HG03039 (cell line): Measurements from ENCODE around the gene SLF2.
A peak's percentile ranks its signal among the peaks of the same experiment; 100 is the strongest.

ENCODE experiments used
- ATAC-seq: cut with Tn5 transposase; IDR thresholded peaks from one replicate; pipeline ENCODE4 v1.9.1; 2021; ENCODE audit warnings: mild to moderate bottlenecking, moderate library complexity; ENCODE audit not compliant: unreplicated experiment

The SLF2 gene

DNA sequence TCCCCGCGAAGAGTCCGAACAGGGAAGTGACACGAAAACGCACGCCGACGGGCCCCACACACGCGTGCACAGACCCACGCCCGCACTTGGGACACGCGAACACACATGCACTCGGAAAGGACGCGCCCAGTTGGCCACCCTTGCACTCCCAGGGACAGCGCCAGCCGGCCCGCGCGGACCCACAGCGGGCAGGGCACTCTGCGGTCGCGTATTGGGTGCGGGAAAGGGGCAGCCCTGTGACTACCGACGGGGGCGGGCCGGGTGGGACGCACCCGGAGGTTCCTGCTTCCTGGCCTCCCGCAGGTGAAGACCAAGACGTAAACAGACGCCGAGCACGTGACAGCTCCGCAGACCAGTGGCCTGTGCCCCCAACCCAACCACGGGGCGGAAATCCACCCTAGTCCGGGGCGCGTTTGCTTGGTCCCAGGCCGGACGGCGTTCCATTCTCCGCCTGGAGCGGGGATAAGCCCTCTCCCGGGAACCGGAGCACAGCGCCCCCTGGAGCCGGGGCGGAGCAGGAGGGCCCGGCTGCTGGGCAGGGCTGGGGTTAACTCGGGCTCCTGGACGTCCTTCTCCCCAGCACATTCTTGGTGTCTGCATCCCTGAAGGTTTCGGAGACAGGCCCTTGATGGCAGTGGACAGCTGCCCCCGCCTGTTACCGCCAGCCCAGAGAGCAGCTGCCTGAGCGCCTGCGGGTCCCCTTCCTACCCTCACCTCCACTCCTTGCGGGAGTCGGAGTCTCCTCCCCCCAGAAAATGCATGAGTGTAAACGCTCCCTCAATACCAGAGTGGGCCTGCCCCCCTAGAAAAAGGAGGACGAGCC, 84.8 kb downstream of the SLF2 start:
- ATAC-seq: peak; percentile 37

DNA sequence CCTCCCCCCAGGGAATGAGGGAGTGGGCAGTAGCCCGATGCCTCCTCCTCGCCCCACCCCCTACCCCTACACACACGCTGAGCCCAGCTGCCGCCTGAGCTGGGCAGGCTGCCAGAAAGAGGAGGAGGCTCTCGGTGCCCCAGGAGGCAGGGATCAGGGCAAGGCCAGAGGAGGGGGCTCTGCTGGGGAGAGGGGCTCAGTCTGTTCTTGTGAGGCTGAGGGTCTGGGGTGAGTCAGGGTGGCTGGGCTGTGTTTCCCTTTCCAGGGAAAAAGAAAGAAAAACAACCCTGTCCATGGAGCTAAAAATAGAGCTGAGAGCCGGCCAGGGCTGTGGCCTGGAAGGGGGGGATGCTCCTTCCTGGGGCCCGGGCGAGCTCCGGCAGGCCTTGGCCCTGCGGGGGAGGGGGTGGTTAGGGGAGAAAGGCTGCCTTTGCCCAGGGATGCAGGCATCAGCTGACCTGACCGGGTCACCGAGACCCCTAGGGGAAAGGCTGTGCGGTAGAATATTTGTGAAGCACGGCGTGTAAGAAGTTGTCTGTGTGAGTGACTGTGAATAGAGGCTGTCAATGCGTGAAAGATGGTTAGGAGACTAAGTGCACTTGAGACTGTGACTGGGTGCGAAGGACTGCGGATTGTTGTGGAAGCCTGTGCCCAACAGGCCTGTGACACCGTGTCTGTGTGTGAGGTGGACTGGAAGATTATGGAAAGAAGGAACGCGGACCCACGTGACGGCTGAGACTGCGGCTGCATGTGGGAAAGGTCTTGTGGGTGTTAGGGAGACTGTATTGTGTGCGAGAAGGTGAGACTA, 85.6 kb downstream of the SLF2 start:
- ATAC-seq: peak; percentile 16

DNA sequence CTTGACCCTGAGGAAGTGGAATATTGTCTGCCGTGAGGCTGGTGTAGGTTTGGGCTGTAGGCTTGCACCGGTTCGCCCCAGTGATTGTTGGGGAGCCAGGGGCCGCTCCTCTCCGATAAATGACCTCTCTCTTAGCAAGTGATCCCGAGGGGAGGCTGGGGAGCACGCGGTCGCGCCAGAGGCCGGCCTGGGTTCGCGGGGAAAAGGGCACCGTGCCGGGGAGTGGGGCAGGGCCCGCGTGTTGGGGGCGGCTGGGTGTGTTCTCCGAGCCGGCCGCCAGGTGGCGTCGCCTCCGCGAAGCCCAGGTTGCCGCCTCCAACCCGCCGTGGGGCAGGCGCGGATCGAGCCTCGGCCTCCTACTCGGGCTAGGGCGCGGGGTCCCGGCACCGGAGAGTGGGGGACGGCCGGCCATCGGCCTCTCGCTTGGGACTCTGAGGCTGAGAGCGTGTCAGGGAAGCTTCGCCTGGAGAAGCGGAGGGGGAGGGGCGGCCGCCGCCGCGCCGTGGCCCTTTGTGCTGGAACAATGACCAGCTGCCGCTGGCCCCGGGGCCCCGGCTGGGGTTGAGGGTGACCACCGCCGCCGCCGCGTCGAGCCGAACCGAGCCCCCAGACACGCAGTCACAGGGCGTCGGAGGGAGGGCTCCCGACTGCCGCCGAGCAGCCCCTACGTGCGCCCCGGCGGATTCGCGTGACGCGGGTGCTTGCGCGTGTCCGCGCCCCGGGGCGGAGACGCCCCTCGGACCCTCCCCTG, 86.4 kb downstream of the SLF2 start:
- peak; percentile 32 for ATAC-seq

DNA sequence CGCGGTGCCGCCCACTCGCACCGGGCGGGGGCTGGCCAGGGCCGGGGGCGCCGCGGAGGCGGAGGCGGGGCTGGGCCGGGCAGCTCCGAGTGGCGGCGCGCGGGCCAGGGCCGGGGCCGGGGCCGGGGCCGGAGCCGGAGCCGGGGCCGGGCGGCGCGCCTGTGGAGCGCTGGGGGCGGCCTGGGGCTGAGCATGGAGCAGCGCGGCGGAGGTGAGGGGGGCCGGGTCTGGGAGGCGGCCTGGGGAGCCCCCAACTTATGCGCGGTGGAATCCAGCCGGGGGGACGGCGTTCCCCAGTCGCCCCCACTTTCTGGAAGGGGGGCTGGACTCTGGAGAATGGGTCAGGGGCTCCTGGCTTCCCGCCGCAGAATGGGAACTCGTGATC, 87.0 kb downstream of the SLF2 start, which contains the start of gene LZTS2:
Gene LZTS2 (plus strand): TSS at position 67 of the 385 bp plus-strand sequence. CDS start 2,731 bp downstream, outside the sequence.
- no peak for ATAC-seq

GRCh38 chr10:101000127-101000914, 87.6 kb downstream of the SLF2 start:
- ATAC-seq: no peak

GRCh38 chr10:101000915-101001658, 88.3 kb downstream of the SLF2 start:
- no peak for ATAC-seq

- ATAC-seq: no peak
These were observed 88.9 kb downstream of the SLF2 start for GRCh38 chr10:101001659-101002035.

DNA sequence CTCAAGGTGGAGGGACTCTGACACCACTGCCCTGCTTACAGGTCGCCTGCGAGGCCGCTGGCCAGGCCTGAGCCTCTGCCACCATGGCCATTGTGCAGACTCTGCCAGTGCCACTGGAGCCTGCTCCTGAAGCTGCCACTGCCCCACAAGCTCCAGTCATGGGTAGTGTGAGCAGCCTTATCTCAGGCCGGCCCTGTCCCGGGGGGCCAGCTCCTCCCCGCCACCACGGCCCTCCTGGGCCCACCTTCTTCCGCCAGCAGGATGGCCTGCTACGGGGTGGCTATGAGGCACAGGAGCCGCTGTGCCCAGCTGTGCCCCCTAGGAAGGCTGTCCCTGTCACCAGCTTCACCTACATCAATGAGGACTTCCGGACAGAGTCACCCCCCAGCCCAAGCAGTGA, 89.7 kb downstream of the SLF2 start:
- ATAC-seq: no peak

GRCh38 chr10:101003639-101004206, 91.0 kb downstream of the SLF2 start:
- ATAC-seq: no peak

GRCh38 chr10:101005361-101005760, 92.6 kb downstream of the SLF2 start:
- ATAC-seq: no peak

GRCh38 chr10:101005869-101006567, 93.3 kb downstream of the SLF2 start:
- no peak for ATAC-seq

GRCh38 chr10:101006593-101007098, 93.9 kb downstream of the SLF2 start:
- no peak for ATAC-seq

DNA sequence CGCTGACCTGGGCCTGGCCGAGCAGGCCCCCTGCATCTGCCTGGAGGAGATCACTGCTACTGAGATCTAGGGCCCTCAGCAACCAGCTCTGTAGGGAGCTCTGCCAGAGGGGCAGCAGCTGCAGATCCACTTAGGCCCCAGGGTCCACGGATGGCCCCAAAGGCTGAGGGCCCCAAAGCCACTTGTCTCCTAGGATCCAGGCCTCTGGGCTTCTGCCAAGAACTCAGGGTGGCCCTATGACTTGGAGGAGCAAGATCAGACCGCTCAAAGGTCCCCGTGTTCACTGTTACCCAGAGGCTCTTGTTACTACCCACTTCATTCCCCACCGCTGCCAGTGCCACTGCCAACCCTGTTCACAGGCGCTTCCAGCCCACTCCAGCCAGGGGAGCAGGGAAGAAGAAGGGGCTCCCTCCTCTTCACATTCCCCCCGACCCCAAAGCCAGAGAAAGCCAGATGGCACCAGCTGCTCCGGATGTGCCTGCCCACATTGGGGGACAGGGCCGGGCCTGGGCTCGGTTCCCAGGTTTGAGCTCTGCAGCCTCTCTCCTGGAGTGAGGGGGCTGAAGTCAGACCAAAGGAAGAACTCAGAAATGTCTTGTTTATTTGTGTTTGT, 94.4 kb downstream of the SLF2 start:
- ATAC-seq: no peak

DNA sequence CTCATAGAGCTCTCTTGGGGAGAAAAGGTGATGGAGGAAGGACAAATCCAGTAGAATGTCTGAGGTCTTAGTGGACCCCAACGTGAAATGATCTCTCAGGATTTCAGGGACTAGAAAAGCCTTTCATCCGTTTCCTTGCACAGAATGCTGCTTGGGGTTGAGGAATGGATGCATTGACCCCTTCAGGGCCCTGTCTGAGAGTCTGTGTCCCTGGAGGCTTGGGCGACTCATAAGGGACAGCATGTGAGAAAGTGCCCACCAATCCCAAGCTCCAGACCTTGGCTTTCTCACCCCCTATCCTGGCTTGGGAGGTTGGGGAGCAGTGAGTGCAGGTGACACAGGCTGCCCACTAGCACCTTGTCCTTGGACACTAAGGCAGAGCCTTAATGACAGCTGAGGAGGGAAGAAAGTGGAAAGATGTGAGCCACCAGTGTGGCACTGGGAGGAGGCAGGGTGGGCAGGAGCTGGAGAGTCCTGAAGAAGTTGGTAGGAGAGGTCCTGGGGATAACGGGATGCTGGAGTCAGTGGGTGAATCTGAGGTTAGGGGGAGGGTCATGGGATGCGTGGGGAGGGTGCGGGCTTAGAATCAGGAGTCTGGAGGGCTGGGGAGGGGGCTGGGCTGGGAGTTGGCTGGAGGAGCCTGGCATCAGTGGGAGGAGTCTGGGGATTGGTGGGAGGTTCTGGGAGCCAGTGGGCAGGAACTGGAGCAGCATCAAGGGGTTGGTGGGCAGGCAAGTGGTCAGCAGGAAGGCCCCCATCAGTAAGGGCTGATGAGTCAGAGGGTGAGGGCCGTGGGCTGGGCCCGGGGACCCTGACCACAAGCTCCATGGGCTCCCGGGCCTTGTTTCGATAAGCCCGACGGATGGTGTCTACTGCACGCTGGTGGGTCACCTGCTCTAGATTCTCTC, 95.4 kb downstream of the SLF2 start:
- no peak for ATAC-seq

DNA sequence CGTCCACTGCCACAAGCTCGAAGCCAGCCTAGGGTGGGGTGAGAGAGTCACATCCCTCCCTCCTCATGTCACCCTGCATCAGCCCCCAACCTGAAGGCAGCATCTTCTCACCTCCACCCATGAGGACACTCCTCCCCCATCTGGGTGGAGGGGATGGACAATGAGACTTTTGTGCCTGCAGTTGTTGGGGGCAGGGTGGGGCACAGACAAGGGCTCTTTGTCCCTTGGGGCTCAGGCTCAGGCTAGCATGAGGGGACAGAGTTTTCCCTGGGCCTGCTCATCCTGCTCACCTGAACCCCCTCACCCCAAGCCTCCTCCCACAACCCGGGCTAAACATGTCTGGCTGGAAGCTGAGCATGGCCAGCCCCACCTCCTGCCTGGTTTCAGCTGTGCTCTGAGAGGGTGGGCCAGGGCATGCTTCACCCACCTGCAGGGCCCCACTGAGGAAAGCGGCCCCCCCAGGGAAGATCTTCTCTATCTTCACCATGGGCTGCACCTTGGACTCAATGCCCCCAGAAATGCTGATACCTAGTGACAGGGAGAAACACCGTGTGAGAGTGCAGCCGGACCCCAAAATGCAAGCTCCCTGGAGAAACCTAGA, 96.2 kb downstream of the SLF2 start:
- no peak for ATAC-seq

- no peak for ATAC-seq
These were observed 97.6 kb downstream of the SLF2 start for GRCh38 chr10:101010329-101010728.
